IMR-90 (cell line): ENCODE results near the gene CALN1. TPM values are rescaled to one million over a fixed set of nuclear protein-coding genes. Genes with fewer than 3 reads are reported as not detected.

Source experiments
- ATAC-seq: fragments of 200-7000 bp; cut with Tn5 transposase; 2 replicates; pipeline ENCODE4 v1.9.1; 2020; ENCODE audit warnings: low read depth, mild to moderate bottlenecking, moderate library complexity
- BruUV-seq: library from RNA; stranded (reverse); fragments of 400-500 nt; replicated peaks from 2 replicates; lab custom pipeline; 2021; lab: Mats Ljungman, UMichigan
- CTCF ChIA-PET: fragments of 300-600 bp; formaldehyde crosslinking; extraction: SDS; loops from one replicate; lab custom pipeline; 2021; ENCODE audit warnings: antibody characterized with exemption; lab: Yijun Ruan, JAX
- POLR2A ChIA-PET: fragments of 300-600 bp; sonication (Branson Sonifier 250); formaldehyde crosslinking; loops from one replicate; lab custom pipeline; 2022; ENCODE audit warnings: antibody characterized with exemption; ENCODE audit not compliant: unreplicated experiment; lab: Charles Lee
- DNase-seq: peaks from one replicate; pipeline ENCODE4 v3.0.0; 2013
- H2AFZ ChIP-seq: replicated peaks from 2 replicates; pipeline ENCODE3; 2013; ENCODE audit warnings: low read length, mild to moderate bottlenecking; ENCODE audit not compliant: poor library complexity
- H2AK5ac ChIP-seq: 2 replicates; pipeline ENCODE4 v1.6.1; 2013; ENCODE audit warnings: low read depth, low read length, inconsistent platforms
- H2AK9ac ChIP-seq: replicated peaks from 2 replicates; pipeline ENCODE3; 2013; ENCODE audit warnings: mild to moderate bottlenecking, low read depth, low read length, moderate library complexity; ENCODE audit not compliant: poor library complexity
- H2BK120ac ChIP-seq: 2 replicates; pipeline ENCODE4 v1.6.1; 2013; ENCODE audit warnings: low read depth, low read length, inconsistent platforms
- H2BK15ac ChIP-seq: 3 replicates; pipeline ENCODE4 v1.6.1; 2013; ENCODE audit warnings: low read depth, low read length, inconsistent platforms
- H2BK20ac ChIP-seq: 2 replicates; pipeline ENCODE4 v1.6.1; 2013; ENCODE audit warnings: low read depth, mild to moderate bottlenecking, inconsistent platforms, low read length, moderate library complexity
- H2BK5ac ChIP-seq: 2 replicates; pipeline ENCODE4 v1.6.1; 2013; ENCODE audit warnings: mild to moderate bottlenecking, low read depth, low read length, inconsistent platforms; ENCODE audit not compliant: poor library complexity, severe bottlenecking
- H3K14ac ChIP-seq: replicated peaks from 2 replicates; pipeline ENCODE4 v1.6.1; 2013; ENCODE audit warnings: low read depth, low read length, inconsistent platforms
- H3K18ac ChIP-seq: 2 replicates; pipeline ENCODE4 v1.6.1; 2013; ENCODE audit warnings: low read depth, low read length, control low read depth
- H3K23ac ChIP-seq: 2 replicates; pipeline ENCODE4 v1.6.1; 2013; ENCODE audit warnings: low read depth, low read length, inconsistent platforms
- H3K27ac ChIP-seq: 2 replicates; pipeline ENCODE4 v1.5.1; 2013; ENCODE audit warnings: mild to moderate bottlenecking, control low read depth, low read length; ENCODE audit not compliant: insufficient read depth
- H3K27me3 ChIP-seq: 2 replicates; pipeline ENCODE4 v1.6.1; 2013; ENCODE audit warnings: low read length; ENCODE audit not compliant: control insufficient read depth, insufficient read depth
- H3K36me3 ChIP-seq: 2 replicates; pipeline ENCODE4 v1.6.1; 2013; ENCODE audit warnings: low read length, mixed read lengths; ENCODE audit not compliant: control insufficient read depth, insufficient read depth
- H3K4ac ChIP-seq: 2 replicates; pipeline ENCODE4 v1.6.1; 2013; ENCODE audit warnings: low read depth, low read length, inconsistent platforms
- H3K4me1 ChIP-seq: 2 replicates; pipeline ENCODE4 v1.6.1; 2013; ENCODE audit warnings: low read length, mixed read lengths; ENCODE audit not compliant: control insufficient read depth, insufficient read depth
- H3K4me2 ChIP-seq: 2 replicates; pipeline ENCODE4 v1.6.1; 2013; ENCODE audit warnings: low read depth, mild to moderate bottlenecking, control low read depth, low read length, moderate library complexity
- H3K4me3 ChIP-seq: 2 replicates; pipeline ENCODE4 v1.5.1; 2013; ENCODE audit warnings: low read depth, mild to moderate bottlenecking, control low read depth, low read length, moderate library complexity; ENCODE audit not compliant: insufficient read depth
- H3K56ac ChIP-seq: 2 replicates; pipeline ENCODE4 v1.6.1; 2013; ENCODE audit warnings: low read length, inconsistent platforms; ENCODE audit not compliant: insufficient read depth; ENCODE audit errors: extremely low read depth
- H3K79me1 ChIP-seq, 2 experiments: 2 replicates each; pipeline ENCODE4 v1.6.1; 2013; ENCODE audit warnings: low read length in 2 of 2, inconsistent platforms in 1 of 2, low read depth in 1 of 2
- H3K9ac ChIP-seq: 2 replicates; pipeline ENCODE4 v1.6.1; 2013; ENCODE audit warnings: low read depth, low read length, control low read depth
- H3K9me1 ChIP-seq: 2 replicates; pipeline ENCODE4 v1.6.1; 2013; ENCODE audit warnings: low read length, inconsistent platforms; ENCODE audit not compliant: insufficient read depth
- H3K9me3 ChIP-seq: 2 replicates; pipeline ENCODE4 v1.6.1; 2013; ENCODE audit warnings: low read length; ENCODE audit not compliant: control insufficient read depth, insufficient read depth
- H4K20me1 ChIP-seq: 2 replicates; pipeline ENCODE4 v1.6.1; 2013; ENCODE audit warnings: low read length, inconsistent platforms; ENCODE audit not compliant: insufficient read depth
- H4K5ac ChIP-seq: 2 replicates; pipeline ENCODE4 v1.6.1; 2013; ENCODE audit warnings: mild to moderate bottlenecking, low read depth, low read length, control low read depth
- H4K8ac ChIP-seq, 2 experiments: 2 replicates each; pipeline ENCODE4 v1.6.1; 2013; ENCODE audit warnings: low read depth in 2 of 2, low read length in 2 of 2, control low read depth in 1 of 2, inconsistent platforms in 1 of 2
- H4K91ac ChIP-seq: 2 replicates; pipeline ENCODE4 v1.6.1; 2013; ENCODE audit warnings: low read depth, low read length, inconsistent platforms; ENCODE audit not compliant: insufficient read depth
- FOS ChIP-seq: fragments of 150-350 bp; IDR thresholded peaks from 2 replicates; pipeline ENCODE4 v1.6.1; 2016; ENCODE audit warnings: low read depth, low read length
- MXI1 ChIP-seq: IDR thresholded peaks from 2 replicates; pipeline ENCODE4 v1.6.1; 2012; ENCODE audit warnings: low read depth, mild to moderate bottlenecking, low read length, moderate library complexity, borderline replicate concordance
- NFE2L2 ChIP-seq: fragments of 150-350 bp; IDR thresholded peaks from 2 replicates; pipeline ENCODE4 v1.6.1; 2016; ENCODE audit warnings: low read depth, mild to moderate bottlenecking, low read length
- RAD21 ChIP-seq: IDR thresholded peaks from 2 replicates; pipeline ENCODE4 v1.6.1; 2012; ENCODE audit warnings: low read length, improper control_type of control experiment
- WGBS, 2 experiments: methylation state at CpG; one replicate each; pipeline versions ENCODE4 v1.1.5 to v1.1.7; 2013; ENCODE audit warnings: missing lambda C conversion rate in 2 of 2; ENCODE audit not compliant: insufficient read length in 1 of 2; ENCODE audit errors: extremely low coverage in 2 of 2; 5-methylcytosine and 5-hydroxymethylcytosine counted together
- dilution Hi-C: fragments of 300-500 bp; cut with HindIII; formaldehyde crosslinking; loops from one replicate; pipeline ENCODE4 v1.14.3; 2018; ENCODE audit warnings: low sequenced_read_pairs; ENCODE audit not compliant: unreplicated experiment
- in situ Hi-C: fragments of 300-500 bp; cut with MboI; formaldehyde crosslinking; loops from 3 replicates; pipeline ENCODE4 v1.14.3; 2019; ENCODE audit warnings: low sequenced_read_pairs, inconsistent platforms, mixed read lengths
- intact Hi-C: fragments of 100-400 bp; cut with micrococcal nuclease; formaldehyde crosslinking; loops from 2 replicates; pipeline ENCODE4 v1.10.0; 2022
- polyA plus RNA-seq, 3 experiments: library from polyadenylated mRNA; depleted of rRNA; stranded (reverse); fragments of >200 nt; gene quantifications; 2 replicates each; pipeline ENCODE4 v1.2.3, GENCODE V29; 2012; ENCODE audit warnings: low replicate concordance in 1 of 3
- total RNA-seq: library from RNA; depleted of rRNA; stranded (reverse); fragments of >200 nt; gene quantifications from 2 replicates; pipeline ENCODE4 v1.2.3, GENCODE V29; 2012
- TF ChIP-seq, protein P1 (sequence below): conservative IDR thresholded peaks from 2 replicates; pipeline ENCODE4 v1.5.1; 2012; ENCODE audit warnings: mild to moderate bottlenecking, low read depth, low read length, improper control_type of control experiment

CALN1 gene
- total and polyA plus RNA-seq, 2 of the 4 experiments (the other 2 are of a cell fraction) = not detected

- H3K18ac ChIP-seq = no peak overlapping the region
- H4K5ac ChIP-seq = no peak overlapping the region
- no peak overlapping the region for H4K91ac ChIP-seq
- ChIA-PET POLR2A (no interaction called here), CTCF (no interaction called here)
- no peaks in the 10 kb centered on the region for H3K79me1 ChIP-seq
- no peak overlapping the region for H2BK120ac ChIP-seq
- DNase-seq (no peak), ATAC-seq (no peak)
- no peak overlapping the region for H3K4me3 ChIP-seq
- H3K14ac ChIP-seq = no peak overlapping the region
- no peak overlapping the region for H3K4me2 ChIP-seq
- no peak overlapping the region for H2BK15ac ChIP-seq
- intact Hi-C loops (no loop called here), dilution Hi-C loops (no loop called here), in situ Hi-C loops (no loop called here)
- H2AK5ac ChIP-seq = no peak overlapping the region
- H2AFZ ChIP-seq = no peak overlapping the region
- no peaks in the 10 kb centered on the region for H3K4me1 ChIP-seq
- H3K56ac ChIP-seq = no peak overlapping the region
- TF ChIP-seq MXI1 (no peak), RAD21 (no peak), NFE2L2 (no peak), FOS (no peak)
- TF ChIP-seq, protein P1, sequence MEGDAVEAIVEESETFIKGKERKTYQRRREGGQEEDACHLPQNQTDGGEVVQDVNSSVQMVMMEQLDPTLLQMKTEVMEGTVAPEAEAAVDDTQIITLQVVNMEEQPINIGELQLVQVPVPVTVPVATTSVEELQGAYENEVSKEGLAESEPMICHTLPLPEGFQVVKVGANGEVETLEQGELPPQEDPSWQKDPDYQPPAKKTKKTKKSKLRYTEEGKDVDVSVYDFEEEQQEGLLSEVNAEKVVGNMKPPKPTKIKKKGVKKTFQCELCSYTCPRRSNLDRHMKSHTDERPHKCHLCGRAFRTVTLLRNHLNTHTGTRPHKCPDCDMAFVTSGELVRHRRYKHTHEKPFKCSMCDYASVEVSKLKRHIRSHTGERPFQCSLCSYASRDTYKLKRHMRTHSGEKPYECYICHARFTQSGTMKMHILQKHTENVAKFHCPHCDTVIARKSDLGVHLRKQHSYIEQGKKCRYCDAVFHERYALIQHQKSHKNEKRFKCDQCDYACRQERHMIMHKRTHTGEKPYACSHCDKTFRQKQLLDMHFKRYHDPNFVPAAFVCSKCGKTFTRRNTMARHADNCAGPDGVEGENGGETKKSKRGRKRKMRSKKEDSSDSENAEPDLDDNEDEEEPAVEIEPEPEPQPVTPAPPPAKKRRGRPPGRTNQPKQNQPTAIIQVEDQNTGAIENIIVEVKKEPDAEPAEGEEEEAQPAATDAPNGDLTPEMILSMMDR = no peak
- no peak overlapping the region for H2BK20ac ChIP-seq
- WGBS, 2 experiments = no CpG with 5 or more reads among the region's 3 CpGs
- no peak overlapping the region for H3K4ac ChIP-seq
- no peak overlapping the region for H3K9ac ChIP-seq
- no peak overlapping the region for H3K27ac ChIP-seq
- no peak overlapping the region for H4K8ac ChIP-seq
- no peaks in the 10 kb centered on the region for H3K27me3 ChIP-seq
- H3K23ac ChIP-seq = no peak overlapping the region
- H3K9me1 ChIP-seq = no peaks in the 10 kb centered on the region
- H4K20me1 ChIP-seq = no peaks in the 10 kb centered on the region
- H2AK9ac ChIP-seq = no peak overlapping the region
- H3K9me3 ChIP-seq = 0 out of 2 replicates have a peak, but pooled peaks cover 1% of the 10 kb centered on the region
- no peaks in the 10 kb centered on the region for H3K36me3 ChIP-seq
- BruUV-seq = no TSS peak
- no peak overlapping the region for H2BK5ac ChIP-seq
These were observed 352.2 kb downstream of the CALN1 start for GRCh38 chr7:72059925-72060324.
